Erythroblast (primary cell): Measurements from ENCODE around the gene URAD.

Experiments used
- GATA1 ChIP-seq: IDR thresholded peaks from 2 replicates; pipeline ENCODE4 v1.6.1; 2011; ENCODE audit warnings: low read depth, mild to moderate bottlenecking, control low read depth, low read length, moderate library complexity
- POLR2A ChIP-seq: IDR thresholded peaks from 2 replicates; pipeline ENCODE4 v1.6.1; 2011; ENCODE audit warnings: mild to moderate bottlenecking, low read length

- TF ChIP-seq POLR2A (no peak), GATA1 (no peak)
Observed at GRCh38 chr13:27970382-27971235, 17.9 kb downstream of the URAD start.
